HG03175 (cell line): ENCODE measurements around the gene FRMD4A.
"Not testable (repeated sequence)": the region's sequence is repeated elsewhere in the genome, so short reads cannot be mapped to it uniquely, and the experiment has no call there.

Experiments
- ATAC-seq: cut with Tn5 transposase; IDR thresholded peaks from one replicate; pipeline ENCODE4 v1.9.1; 2021; ENCODE audit warnings: mild to moderate bottlenecking, moderate library complexity; ENCODE audit not compliant: unreplicated experiment

FRMD4A gene

GRCh38 chr10:13716081-13717071, 614.3 kb downstream of the FRMD4A start:
- ATAC-seq = no peak

GRCh38 chr10:13715596-13715995, 615.1 kb downstream of the FRMD4A start:
- not testable (repeated sequence) for ATAC-seq

GRCh38 chr10:13715100-13715499, 615.6 kb downstream of the FRMD4A start:
- ATAC-seq = no peak

GRCh38 chr10:13712837-13713581, 617.7 kb downstream of the FRMD4A start:
- ATAC-seq = peak; percentile 84

- no peak for ATAC-seq
These were observed 618.3 kb downstream of the FRMD4A start for GRCh38 chr10:13712476-13712836.

GRCh38 chr10:13711291-13711690, 619.4 kb downstream of the FRMD4A start:
- no peak for ATAC-seq

- ATAC-seq = no peak
These were observed 620.6 kb downstream of the FRMD4A start for GRCh38 chr10:13709931-13710650.

- no peak for ATAC-seq
These were observed 622.3 kb downstream of the FRMD4A start for GRCh38 chr10:13708256-13708990.

- no peak for ATAC-seq
These were observed 623.4 kb downstream of the FRMD4A start for GRCh38 chr10:13707156-13707881.

GRCh38 chr10:13706604-13707003, 624.1 kb downstream of the FRMD4A start:
- no peak for ATAC-seq

- ATAC-seq = no peak
These were observed 624.5 kb downstream of the FRMD4A start for GRCh38 chr10:13706175-13706574.

GRCh38 chr10:13705526-13706174, 625.1 kb downstream of the FRMD4A start:
- no peak for ATAC-seq

- ATAC-seq = no peak
These were observed 625.8 kb downstream of the FRMD4A start for GRCh38 chr10:13704964-13705363.

- no peak for ATAC-seq
These were observed 626.7 kb downstream of the FRMD4A start for GRCh38 chr10:13703997-13704536.

GRCh38 chr10:13703101-13703818, 627.5 kb downstream of the FRMD4A start:
- ATAC-seq = no peak

GRCh38 chr10:13701157-13701919, 629.4 kb downstream of the FRMD4A start:
- ATAC-seq = no peak

GRCh38 chr10:13700473-13701144, 630.1 kb downstream of the FRMD4A start:
- ATAC-seq = no peak
